ENCODE results near the gene MAS1. TPM values are rescaled to one million over a fixed set of nuclear protein-coding genes. Genes with fewer than 3 reads are reported as not detected.

MAS1 gene
- total RNA-seq, 1 experiment from 2014 or later: not detected

DNA sequence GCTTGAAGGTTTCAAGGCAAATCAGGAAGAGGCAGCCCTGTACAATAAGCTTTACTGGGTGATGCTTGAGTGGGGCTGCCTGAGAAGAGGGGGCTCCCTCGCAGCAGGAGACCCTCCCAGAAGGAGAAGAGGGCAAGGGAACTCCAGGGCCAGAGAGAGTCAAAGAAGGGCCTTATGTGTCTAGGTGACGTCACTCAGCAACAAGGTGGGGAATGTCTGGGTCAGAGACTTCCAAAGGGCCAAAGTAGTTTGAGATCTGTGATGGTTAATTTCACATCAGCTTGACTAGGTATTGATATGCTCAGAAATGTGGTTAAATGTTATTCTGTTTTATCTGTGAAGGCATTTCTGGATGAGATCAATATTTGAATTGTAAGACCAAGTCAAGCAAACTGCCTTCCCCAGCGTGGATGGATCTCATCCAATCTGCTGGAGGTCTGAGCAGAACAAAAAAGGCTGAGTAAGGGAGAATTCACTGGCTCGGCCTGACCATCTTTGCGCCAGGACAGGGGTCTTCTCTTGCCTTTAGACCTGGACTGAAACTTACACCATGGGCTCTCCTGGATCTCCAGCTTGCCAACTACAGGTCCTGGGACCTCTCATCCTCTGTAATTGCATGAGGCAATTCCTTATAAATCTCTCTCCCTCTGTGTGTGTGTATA, 35.9 kb downstream of the MAS1 start:
- ChIA-PET CTCF (interaction anchor here (1.1 kb wide), 1 partner anchor 16 kb away, joined by 4 read pairs; no protein-coding TSS in a partner anchor), POLR2A (interaction anchor here (0.6 kb wide), 1 partner anchor 236 kb away, joined by 3 read pairs; no protein-coding TSS in a partner anchor)
- BruUV-seq (replicated peaks): no TSS peak

DNA sequence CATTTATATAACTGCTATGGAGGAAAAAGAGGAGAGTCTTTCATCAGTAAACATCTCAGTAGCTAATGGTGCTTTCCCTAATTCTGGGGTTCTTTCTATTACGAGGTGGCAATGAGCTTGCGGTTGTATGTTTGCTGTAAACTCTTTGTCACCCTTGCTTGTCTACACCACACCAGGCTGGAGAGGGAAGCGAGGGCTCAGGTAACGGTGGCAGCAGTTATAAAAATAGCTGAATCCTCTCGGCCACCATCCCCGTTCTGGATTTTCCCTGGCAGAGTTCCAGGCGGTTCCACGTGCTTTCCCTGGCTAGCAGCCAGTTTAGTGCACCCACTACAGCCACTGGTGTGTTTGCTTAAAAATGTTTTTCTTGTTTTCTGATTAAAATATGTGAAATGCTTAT, 39.0 kb downstream of the MAS1 start:
- BruUV-seq (replicated peaks): no TSS peak
- intact Hi-C loops (cut with micrococcal nuclease): no loop called here
- TF ChIP-seq, protein P1, sequence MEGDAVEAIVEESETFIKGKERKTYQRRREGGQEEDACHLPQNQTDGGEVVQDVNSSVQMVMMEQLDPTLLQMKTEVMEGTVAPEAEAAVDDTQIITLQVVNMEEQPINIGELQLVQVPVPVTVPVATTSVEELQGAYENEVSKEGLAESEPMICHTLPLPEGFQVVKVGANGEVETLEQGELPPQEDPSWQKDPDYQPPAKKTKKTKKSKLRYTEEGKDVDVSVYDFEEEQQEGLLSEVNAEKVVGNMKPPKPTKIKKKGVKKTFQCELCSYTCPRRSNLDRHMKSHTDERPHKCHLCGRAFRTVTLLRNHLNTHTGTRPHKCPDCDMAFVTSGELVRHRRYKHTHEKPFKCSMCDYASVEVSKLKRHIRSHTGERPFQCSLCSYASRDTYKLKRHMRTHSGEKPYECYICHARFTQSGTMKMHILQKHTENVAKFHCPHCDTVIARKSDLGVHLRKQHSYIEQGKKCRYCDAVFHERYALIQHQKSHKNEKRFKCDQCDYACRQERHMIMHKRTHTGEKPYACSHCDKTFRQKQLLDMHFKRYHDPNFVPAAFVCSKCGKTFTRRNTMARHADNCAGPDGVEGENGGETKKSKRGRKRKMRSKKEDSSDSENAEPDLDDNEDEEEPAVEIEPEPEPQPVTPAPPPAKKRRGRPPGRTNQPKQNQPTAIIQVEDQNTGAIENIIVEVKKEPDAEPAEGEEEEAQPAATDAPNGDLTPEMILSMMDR (IDR thresholded peaks at IDR 0.05; ENCODE audit: unreplicated experiment): no peak
- ChIA-PET CTCF (interaction anchor here (0.6 to 2.2 kb wide), 5 partner anchors 11 to 591 kb away, joined by 3 to 8 read pairs (median 4); no protein-coding TSS in a partner anchor), POLR2A (interaction anchor here (0.6 to 1.0 kb wide), 2 partner anchors 11 to 1307 kb away, joined by 3 read pairs; no protein-coding TSS in a partner anchor)
- peak; percentile 38 for DNase-seq (ENCODE audit: unreplicated experiment)
- peaks cover 7% of the 10 kb centered on the region for H3K4me1 Mint-ChIP-seq (ENCODE audit: insufficient read depth, unreplicated experiment)
- H3K36me3 Mint-ChIP-seq (ENCODE audit: insufficient read depth, unreplicated experiment): no peaks in the 10 kb centered on the region
- H3K4me3 Mint-ChIP-seq (ENCODE audit: unreplicated experiment): no peak overlapping the region
- no peaks in the 10 kb centered on the region for H3K9me3 Mint-ChIP-seq (ENCODE audit: unreplicated experiment)
- H3K27me3 Mint-ChIP-seq (ENCODE audit: insufficient read depth, unreplicated experiment): no peaks in the 10 kb centered on the region
- no peak overlapping the region for H3K27ac Mint-ChIP-seq (ENCODE audit: low read depth, unreplicated experiment)

More for the DNA sequence above, 35.9 kb downstream of the MAS1 start:
- intact Hi-C loops (cut with micrococcal nuclease): no loop called here
- no peaks in the 10 kb centered on the region for H3K36me3 Mint-ChIP-seq (ENCODE audit: insufficient read depth, unreplicated experiment)
- peaks cover 7% of the 10 kb centered on the region for H3K4me1 Mint-ChIP-seq (ENCODE audit: insufficient read depth, unreplicated experiment)
- no peaks in the 10 kb centered on the region for H3K27me3 Mint-ChIP-seq (ENCODE audit: insufficient read depth, unreplicated experiment)
- H3K9me3 Mint-ChIP-seq (ENCODE audit: unreplicated experiment): no peaks in the 10 kb centered on the region
- H3K27ac Mint-ChIP-seq (ENCODE audit: low read depth, unreplicated experiment): no peak overlapping the region
- TF ChIP-seq, protein P1 (IDR thresholded peaks at IDR 0.05; ENCODE audit: unreplicated experiment): no peak
- no peak overlapping the region for H3K4me3 Mint-ChIP-seq (ENCODE audit: unreplicated experiment)
- DNase-seq (ENCODE audit: unreplicated experiment): no peak

DNA sequence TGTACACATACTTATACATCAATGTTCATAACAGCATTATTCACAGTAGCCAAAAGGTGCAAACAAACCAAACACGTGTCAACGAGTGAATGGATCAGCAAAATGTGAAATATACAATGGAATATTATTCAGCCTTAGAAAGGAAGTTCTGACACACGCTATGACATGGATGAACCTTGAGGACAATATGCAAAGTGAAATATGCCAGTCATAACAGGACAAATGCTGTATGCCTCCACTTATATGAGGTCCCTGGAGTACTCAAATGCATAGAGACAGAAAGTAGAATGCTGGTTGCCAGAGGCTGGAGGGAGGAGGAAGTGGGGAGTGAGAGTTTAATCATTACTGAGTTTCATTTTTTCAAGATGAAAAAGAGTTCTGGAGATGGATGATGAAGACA, 40.3 kb downstream of the MAS1 start:
- no peak overlapping the region for H3K4me3 Mint-ChIP-seq (ENCODE audit: unreplicated experiment)
- intact Hi-C loops (cut with micrococcal nuclease): no loop called here
- peaks cover 11% of the 10 kb centered on the region for H3K4me1 Mint-ChIP-seq (ENCODE audit: insufficient read depth, unreplicated experiment)
- no TSS peak for BruUV-seq (replicated peaks)
- ChIA-PET CTCF (interaction anchor here (2.2 kb wide), 2 partner anchors 11 to 68 kb away, joined by 6 to 8 read pairs; no protein-coding TSS in a partner anchor), POLR2A (no interaction called here)
- H3K27ac Mint-ChIP-seq (ENCODE audit: low read depth, unreplicated experiment): no peak overlapping the region
- no peaks in the 10 kb centered on the region for H3K36me3 Mint-ChIP-seq (ENCODE audit: insufficient read depth, unreplicated experiment)
- TF ChIP-seq, protein P1 (IDR thresholded peaks at IDR 0.05; ENCODE audit: unreplicated experiment): no peak
- DNase-seq (ENCODE audit: unreplicated experiment): no peak
- H3K27me3 Mint-ChIP-seq (ENCODE audit: insufficient read depth, unreplicated experiment): no peaks in the 10 kb centered on the region
- H3K9me3 Mint-ChIP-seq (ENCODE audit: unreplicated experiment): no peaks in the 10 kb centered on the region

DNA sequence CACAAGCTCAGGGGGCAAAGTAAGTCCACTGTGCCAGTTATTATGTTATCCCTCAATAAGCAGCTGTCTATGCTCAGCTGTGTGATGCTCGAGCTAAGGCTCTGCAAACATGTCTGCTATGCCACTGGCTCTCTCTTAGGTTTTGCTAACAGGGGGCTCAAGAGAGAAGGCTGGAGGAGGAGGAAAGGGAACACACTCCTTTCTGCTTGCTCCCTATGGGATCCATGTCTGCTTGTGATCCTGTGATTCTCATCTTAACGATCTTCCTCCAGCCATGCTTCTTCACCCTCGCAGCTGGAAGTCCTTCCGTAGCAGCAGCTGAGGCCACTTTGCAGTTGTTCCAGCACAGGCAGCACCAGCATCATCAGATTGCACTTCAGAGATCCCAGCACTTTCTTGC, 41.1 kb downstream of the MAS1 start:
- no peak overlapping the region for H3K4me3 Mint-ChIP-seq (ENCODE audit: unreplicated experiment)
- DNase-seq (ENCODE audit: unreplicated experiment): no peak
- no peak overlapping the region for H3K27ac Mint-ChIP-seq (ENCODE audit: low read depth, unreplicated experiment)
- TF ChIP-seq, protein P1 (IDR thresholded peaks at IDR 0.05; ENCODE audit: unreplicated experiment): no peak
- H3K9me3 Mint-ChIP-seq (ENCODE audit: unreplicated experiment): no peaks in the 10 kb centered on the region
- H3K36me3 Mint-ChIP-seq (ENCODE audit: insufficient read depth, unreplicated experiment): no peaks in the 10 kb centered on the region
- no peaks in the 10 kb centered on the region for H3K27me3 Mint-ChIP-seq (ENCODE audit: insufficient read depth, unreplicated experiment)
- intact Hi-C loops (cut with micrococcal nuclease): no loop called here
- no TSS peak for BruUV-seq (replicated peaks)
- H3K4me1 Mint-ChIP-seq (ENCODE audit: insufficient read depth, unreplicated experiment): peaks cover 11% of the 10 kb centered on the region
- POLR2A ChIA-PET: no interaction called here
- CTCF ChIA-PET: interaction anchor here (0.6 kb wide), 1 partner anchor 51 kb away, joined by 3 read pairs; no protein-coding TSS in a partner anchor

Measured in MCF 10A (cell line).